Measurements from ENCODE around the gene HSPH1.

The HSPH1 gene

GRCh38 chr13:31093145-31093885 is 68.4 kb downstream of the HSPH1 start:
- no peak for DNase-seq

GRCh38 chr13:31092646-31093045 is 69.1 kb downstream of the HSPH1 start:
- DNase-seq: no peak

GRCh38 chr13:31090961-31091624 is 70.6 kb downstream of the HSPH1 start:
- peak in 1 of 5 experiments; percentile 14 for DNase-seq

GRCh38 chr13:31090096-31090495 is 71.6 kb downstream of the HSPH1 start:
- DNase-seq: no peak

- DNase-seq: no peak
Measured at GRCh38 chr13:31089649-31090048, 72.1 kb downstream of the HSPH1 start.

GRCh38 chr13:31088826-31089420 is 72.8 kb downstream of the HSPH1 start:
- no peak for DNase-seq

Data from T-helper 2 cell (primary cell).